ENCODE data around the gene CERS3.

The CERS3 gene

GRCh38 chr15:100537331-100537730, 8.6 kb upstream of the CERS3 start:
- H3K4me3 ChIP-seq (replicated peaks; ENCODE audit: insufficient read depth, low read length): no peak overlapping the region
- peak overlapping the region; percentile 75 for H3K27ac ChIP-seq (replicated peaks)
- DNase-seq (ENCODE audit: low read depth in 1 of 2, low spot score in 1 of 2): peak; percentile 91 to 93
- TF ChIP-seq CTCF (IDR thresholded peaks at IDR 0.05; ENCODE audit: insufficient read depth, low read length) (no peak), POLR2AphosphoS5 (IDR thresholded peaks at IDR 0.05; ENCODE audit: low read depth) (peak; percentile 57; the same call in 1 of the 2 replicates), SPI1 (IDR thresholded peaks at IDR 0.05; ENCODE audit: borderline replicate concordance, low read depth) (peak; percentile 99), REST (IDR thresholded peaks at IDR 0.05; ENCODE audit: insufficient replicate concordance, low read depth) (no peak), GABPA (IDR thresholded peaks at IDR 0.05; ENCODE audit: low read depth) (no peak)
- H3K27me3 ChIP-seq (ENCODE audit: insufficient read depth, poor library complexity, severe bottlenecking): no peaks in the 10 kb centered on the region

GRCh38 chr15:100536733-100537132, 8.0 kb upstream of the CERS3 start:
- peak overlapping the region; percentile 75 for H3K27ac ChIP-seq (replicated peaks)
- no peak for TF ChIP-seq SPI1 (IDR thresholded peaks at IDR 0.05; ENCODE audit: borderline replicate concordance, low read depth)
- TF ChIP-seq GABPA (IDR thresholded peaks at IDR 0.05; ENCODE audit: low read depth): no peak
- no peak for TF ChIP-seq CTCF (IDR thresholded peaks at IDR 0.05; ENCODE audit: insufficient read depth, low read length)
- no peak for TF ChIP-seq REST (IDR thresholded peaks at IDR 0.05; ENCODE audit: insufficient replicate concordance, low read depth)
- no peak for TF ChIP-seq POLR2AphosphoS5 (IDR thresholded peaks at IDR 0.05; ENCODE audit: low read depth)
- no peak for DNase-seq (ENCODE audit: low read depth in 1 of 2, low spot score in 1 of 2)

GRCh38 chr15:100533886-100534285, 5.1 kb upstream of the CERS3 start:
- DNase-seq (ENCODE audit: low read depth in 1 of 2, low spot score in 1 of 2): no peak
- no peak for TF ChIP-seq POLR2AphosphoS5 (IDR thresholded peaks at IDR 0.05; ENCODE audit: low read depth)
- no peak for TF ChIP-seq REST (IDR thresholded peaks at IDR 0.05; ENCODE audit: insufficient replicate concordance, low read depth)
- TF ChIP-seq CTCF (IDR thresholded peaks at IDR 0.05; ENCODE audit: insufficient read depth, low read length): no peak
- no peak for TF ChIP-seq SPI1 (IDR thresholded peaks at IDR 0.05; ENCODE audit: borderline replicate concordance, low read depth)
- no peak for TF ChIP-seq GABPA (IDR thresholded peaks at IDR 0.05; ENCODE audit: low read depth)
- Histone ChIP-seq H3K27me3 (ENCODE audit: insufficient read depth, poor library complexity, severe bottlenecking) (no peaks in the 10 kb centered on the region), H3K4me3 (replicated peaks; ENCODE audit: insufficient read depth, low read length) (no peak overlapping the region), H3K27ac (replicated peaks) (no peak overlapping the region)

More at GRCh38 chr15:100536733-100537132, 8.0 kb upstream of the CERS3 start:
- no peaks in the 10 kb centered on the region for H3K27me3 ChIP-seq (ENCODE audit: insufficient read depth, poor library complexity, severe bottlenecking)
- H3K4me3 ChIP-seq (replicated peaks; ENCODE audit: insufficient read depth, low read length): no peak overlapping the region

Measured in HL-60 (cell line).